HEK293 (cell line): ENCODE measurements around the gene MLLT10.

Experiments
- CTCF ChIA-PET: fragments of 350-600 bp; formaldehyde crosslinking; extraction: SDS; loops from one replicate; lab custom pipeline; 2021; ENCODE audit warnings: antibody characterized with exemption; lab: Yijun Ruan, JAX
- POLR2A ChIA-PET: fragments of 300-600 bp; formaldehyde crosslinking; extraction: SDS; loops from one replicate; lab custom pipeline; 2020; ENCODE audit warnings: antibody characterized with exemption, inconsistent platforms; lab: Yijun Ruan, JAX
- H3K27ac ChIP-seq: fragments of 200-500 bp; sonication (Bioruptor generic); 2 replicates; pipeline ENCODE4 v1.5.1; 2014; ENCODE audit warnings: low read depth, low read length, control low read depth, inconsistent platforms; ENCODE audit errors: extremely low read depth
- H3K36me3 ChIP-seq, 2 experiments: fragments of 200-500 bp in 1 of 2; sonication (Bioruptor generic) in 1 of 2; 1 replicate in 1 of 2; 2 replicates in 1 of 2; pipeline ENCODE4 v1.5.1; 2014 to 2017; ENCODE audit warnings: inconsistent platforms in 2 of 2, low read length in 2 of 2; ENCODE audit not compliant: control insufficient read depth in 2 of 2, insufficient read depth in 1 of 2
- H3K4me1 ChIP-seq: fragments of 200-500 bp; sonication (Bioruptor generic); 2 replicates; pipeline ENCODE4 v1.5.1; 2014; ENCODE audit warnings: mild to moderate bottlenecking, low read length, inconsistent platforms; ENCODE audit not compliant: control insufficient read depth, insufficient read depth
- H3K4me3 ChIP-seq: 2 replicates; pipeline ENCODE4 v1.5.1; 2011; ENCODE audit warnings: low read depth, mild to moderate bottlenecking, control low read depth, low read length, moderate library complexity
- H3K9me3 ChIP-seq: fragments of 200-500 bp; sonication (Bioruptor generic); 2 replicates; pipeline ENCODE4 v1.5.1; 2014; ENCODE audit warnings: low read depth, low read length, inconsistent platforms; ENCODE audit not compliant: control insufficient read depth, insufficient read depth
- IKZF3 ChIP-seq: fragments of 450-650 bp; IDR thresholded peaks from 2 replicates; pipeline ENCODE4 v1.5.0; 2018; ENCODE audit warnings: missing biosample characterization, mild to moderate bottlenecking, missing genetic modification characterization, moderate library complexity
- PRDM1 ChIP-seq: fragments of 450-650 bp; formaldehyde crosslinking; IDR thresholded peaks from 2 replicates; pipeline ENCODE4; 2016; ENCODE audit warnings: missing biosample characterization, missing genetic modification characterization
- YY1 ChIP-seq: fragments of 450-650 bp; formaldehyde crosslinking; IDR thresholded peaks from 2 replicates; pipeline ENCODE4 v1.5.1; 2018; ENCODE audit warnings: missing biosample characterization, missing genetic modification characterization
- ZBTB1 ChIP-seq: fragments of 450-650 bp; formaldehyde crosslinking; IDR thresholded peaks from 2 replicates; pipeline ENCODE4 v1.5.1; 2016; ENCODE audit warnings: missing biosample characterization, missing genetic modification characterization
- ZBTB17 ChIP-seq: fragments of 450-650 bp; formaldehyde crosslinking; IDR thresholded peaks from 2 replicates; pipeline ENCODE4 v1.5.1; 2016; ENCODE audit warnings: missing biosample characterization, missing genetic modification characterization
- ZBTB21 ChIP-seq: fragments of 450-650 bp; formaldehyde crosslinking; IDR thresholded peaks from 2 replicates; pipeline ENCODE4 v1.5.1; 2017; ENCODE audit warnings: missing biosample characterization, missing genetic modification characterization
- ZFP41 ChIP-seq: fragments of 450-650 bp; formaldehyde crosslinking; IDR thresholded peaks from 2 replicates; pipeline ENCODE4 v1.5.1; 2016; ENCODE audit warnings: missing biosample characterization, missing genetic modification characterization, borderline replicate concordance
- ZNF175 ChIP-seq: fragments of 450-650 bp; formaldehyde crosslinking; IDR thresholded peaks from 2 replicates; pipeline ENCODE4 v1.5.1; 2016; ENCODE audit warnings: missing biosample characterization, missing genetic modification characterization
- ZNF211 ChIP-seq: fragments of 450-650 bp; formaldehyde crosslinking; IDR thresholded peaks from 2 replicates; pipeline ENCODE4 v1.5.1; 2016; ENCODE audit warnings: low read depth, missing biosample characterization, missing genetic modification characterization
- ZNF214 ChIP-seq: fragments of 450-650 bp; formaldehyde crosslinking; IDR thresholded peaks from 2 replicates; pipeline ENCODE4 v1.5.1; 2017; ENCODE audit warnings: missing biosample characterization, mild to moderate bottlenecking, missing genetic modification characterization, borderline replicate concordance
- ZNF335 ChIP-seq: fragments of 450-650 bp; formaldehyde crosslinking; conservative IDR thresholded peaks from 2 replicates; pipeline ENCODE4 v1.5.1; 2016; ENCODE audit warnings: missing biosample characterization, missing genetic modification characterization
- ZNF354C ChIP-seq: fragments of 450-650 bp; formaldehyde crosslinking; IDR thresholded peaks from 2 replicates; pipeline ENCODE4 v1.5.1; 2016; ENCODE audit warnings: missing biosample characterization, missing genetic modification characterization, low read depth, borderline replicate concordance
- ZNF426 ChIP-seq: fragments of 450-650 bp; formaldehyde crosslinking; IDR thresholded peaks from 2 replicates; pipeline ENCODE4 v1.5.1; 2017; ENCODE audit warnings: missing biosample characterization, missing genetic modification characterization, mild to moderate bottlenecking, inconsistent platforms, moderate library complexity
- ZNF521 ChIP-seq: fragments of 450-650 bp; formaldehyde crosslinking; IDR thresholded peaks from 2 replicates; pipeline ENCODE4 v1.5.1; 2017; ENCODE audit warnings: missing biosample characterization, mild to moderate bottlenecking, missing genetic modification characterization
- ZNF558 ChIP-seq: fragments of 450-650 bp; formaldehyde crosslinking; IDR thresholded peaks from 2 replicates; pipeline ENCODE4 v1.5.1; 2016; ENCODE audit warnings: missing biosample characterization, missing genetic modification characterization
- ZNF658 ChIP-seq: fragments of 450-650 bp; formaldehyde crosslinking; IDR thresholded peaks from 2 replicates; pipeline ENCODE4; 2016; ENCODE audit warnings: missing biosample characterization, missing genetic modification characterization
- ZNF677 ChIP-seq: fragments of 450-650 bp; IDR thresholded peaks from 2 replicates; pipeline ENCODE4 v1.5.0; 2018; ENCODE audit warnings: missing biosample characterization, mild to moderate bottlenecking, missing genetic modification characterization, moderate library complexity
- ZNF701 ChIP-seq: fragments of 450-650 bp; formaldehyde crosslinking; IDR thresholded peaks from 2 replicates; pipeline ENCODE4 v1.5.1; 2016; ENCODE audit warnings: missing biosample characterization, missing genetic modification characterization
- TF ChIP-seq, protein P1 (sequence below): fragments of 450-650 bp; formaldehyde crosslinking; IDR thresholded peaks from 2 replicates; pipeline ENCODE4 v1.5.1; 2016; ENCODE audit warnings: missing biosample characterization, missing genetic modification characterization
- TF ChIP-seq, protein P2 (sequence below): fragments of 450-650 bp; formaldehyde crosslinking; IDR thresholded peaks from 2 replicates; pipeline ENCODE4 v1.5.1; 2016; ENCODE audit warnings: missing biosample characterization, missing genetic modification characterization
- TF ChIP-seq, protein P3 (sequence below): fragments of 450-650 bp; formaldehyde crosslinking; IDR thresholded peaks from 2 replicates; pipeline ENCODE4; 2016; ENCODE audit warnings: missing biosample characterization, missing genetic modification characterization
- TF ChIP-seq, protein P4 (sequence below): fragments of 450-650 bp; IDR thresholded peaks from 2 replicates; pipeline ENCODE4 v1.5.1; 2018; ENCODE audit warnings: missing biosample characterization, mild to moderate bottlenecking, missing genetic modification characterization
- TF ChIP-seq, protein P5 (sequence below): sonication (generic); formaldehyde crosslinking; IDR thresholded peaks from 2 replicates; pipeline ENCODE4 v1.8.1; 2022; ENCODE audit warnings: mild to moderate bottlenecking, moderate library complexity, missing genetic modification reagents
- TF ChIP-seq, protein P6 (sequence below): fragments of 450-650 bp; formaldehyde crosslinking; IDR thresholded peaks from 2 replicates; pipeline ENCODE4 v1.5.1; 2017; ENCODE audit warnings: missing biosample characterization, missing genetic modification characterization

MLLT10 gene

DNA sequence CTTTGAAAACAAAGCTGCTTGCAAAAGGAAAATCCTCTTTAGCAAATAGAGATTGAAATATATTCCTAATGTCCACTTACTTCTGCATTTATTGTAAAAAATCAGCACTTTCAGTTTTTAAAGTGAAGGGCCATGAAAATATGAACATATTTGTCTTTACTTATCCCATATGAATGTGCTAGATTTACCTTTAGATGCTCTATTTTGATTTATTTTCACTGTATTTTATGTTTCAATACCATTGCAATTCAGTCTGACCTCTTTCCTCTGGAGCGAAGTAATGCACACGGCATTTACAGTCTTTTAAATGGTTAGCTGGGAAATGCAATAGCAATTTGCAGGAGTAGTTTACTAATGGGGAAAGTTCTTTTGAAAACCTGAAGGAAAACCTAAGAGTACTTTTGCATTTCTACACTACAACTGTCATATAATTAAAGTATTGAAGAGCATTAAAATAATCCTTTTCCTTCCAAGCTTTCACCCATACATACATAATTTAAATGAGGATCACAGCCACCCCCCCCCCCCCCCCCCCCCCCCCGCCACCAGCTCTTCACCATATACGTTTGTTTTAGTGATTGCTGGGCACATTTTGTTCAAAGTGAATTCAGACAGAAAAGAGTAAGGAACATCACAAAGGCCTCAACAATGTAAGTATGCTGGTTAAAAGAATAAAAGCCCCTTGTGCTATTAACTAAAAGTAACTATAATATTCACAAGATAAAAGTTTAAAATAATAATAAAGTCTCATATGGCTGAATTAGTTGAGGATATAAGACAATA lies 12.1 kb upstream of the MLLT10 start:
- Histone ChIP-seq H3K36me3 (no peaks in the 10 kb centered on the region), H3K4me3 (no peak overlapping the region), H3K4me1 (peaks cover 23% of the 10 kb centered on the region), H3K9me3 (no peaks in the 10 kb centered on the region), H3K27ac (no peak overlapping the region)
- TF ChIP-seq ZNF521 (tag by site-specific recombination) (no peak), ZNF175 (tag by site-specific recombination) (no peak), ZNF214 (no peak), ZNF211 (tag by site-specific recombination) (no peak), ZBTB17 (tag by site-specific recombination) (no peak), ZNF558 (tag by site-specific recombination) (no peak), ZNF335 (tag by site-specific recombination) (no peak), ZBTB21 (no peak), PRDM1 (0 out of 2 replicates have a peak, but pooled peaks have one; percentile 4), ZNF426 (no peak), IKZF3 (tag by site-specific recombination) (0 out of 2 replicates have a peak, but pooled peaks have one; percentile 15), ZNF354C (tag by site-specific recombination) (no peak), YY1 (tag by site-specific recombination) (no peak), ZNF701 (tag by site-specific recombination) (no peak), ZNF658 (tag by site-specific recombination) (no peak), ZBTB1 (tag by site-specific recombination) (no peak), ZNF677 (tag by site-specific recombination) (no peak), ZFP41 (tag by site-specific recombination) (no peak)
- TF ChIP-seq, protein P1, sequence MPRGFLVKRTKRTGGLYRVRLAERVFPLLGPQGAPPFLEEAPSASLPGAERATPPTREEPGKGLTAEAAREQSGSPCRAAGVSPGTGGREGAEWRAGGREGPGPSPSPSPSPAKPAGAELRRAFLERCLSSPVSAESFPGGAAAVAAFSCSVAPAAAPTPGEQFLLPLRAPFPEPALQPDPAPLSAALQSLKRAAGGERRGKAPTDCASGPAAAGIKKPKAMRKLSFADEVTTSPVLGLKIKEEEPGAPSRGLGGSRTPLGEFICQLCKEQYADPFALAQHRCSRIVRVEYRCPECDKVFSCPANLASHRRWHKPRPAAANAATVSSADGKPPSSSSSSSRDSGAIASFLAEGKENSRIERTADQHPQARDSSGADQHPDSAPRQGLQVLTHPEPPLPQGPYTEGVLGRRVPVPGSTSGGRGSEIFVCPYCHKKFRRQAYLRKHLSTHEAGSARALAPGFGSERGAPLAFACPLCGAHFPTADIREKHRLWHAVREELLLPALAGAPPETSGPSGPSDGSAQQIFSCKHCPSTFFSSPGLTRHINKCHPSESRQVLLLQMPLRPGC (tag by site-specific recombination) = no peak
- TF ChIP-seq, protein P2, sequence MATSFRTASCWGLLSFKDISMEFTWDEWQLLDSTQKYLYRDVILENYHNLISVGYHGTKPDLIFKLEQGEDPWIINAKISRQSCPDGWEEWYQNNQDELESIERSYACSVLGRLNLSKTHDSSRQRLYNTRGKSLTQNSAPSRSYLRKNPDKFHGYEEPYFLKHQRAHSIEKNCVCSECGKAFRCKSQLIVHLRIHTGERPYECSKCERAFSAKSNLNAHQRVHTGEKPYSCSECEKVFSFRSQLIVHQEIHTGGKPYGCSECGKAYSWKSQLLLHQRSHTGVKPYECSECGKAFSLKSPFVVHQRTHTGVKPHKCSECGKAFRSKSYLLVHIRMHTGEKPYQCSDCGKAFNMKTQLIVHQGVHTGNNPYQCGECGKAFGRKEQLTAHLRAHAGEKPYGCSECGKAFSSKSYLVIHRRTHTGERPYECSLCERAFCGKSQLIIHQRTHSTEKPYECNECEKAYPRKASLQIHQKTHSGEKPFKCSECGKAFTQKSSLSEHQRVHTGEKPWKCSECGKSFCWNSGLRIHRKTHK (tag by site-specific recombination) = no peak
- TF ChIP-seq, protein P3, sequence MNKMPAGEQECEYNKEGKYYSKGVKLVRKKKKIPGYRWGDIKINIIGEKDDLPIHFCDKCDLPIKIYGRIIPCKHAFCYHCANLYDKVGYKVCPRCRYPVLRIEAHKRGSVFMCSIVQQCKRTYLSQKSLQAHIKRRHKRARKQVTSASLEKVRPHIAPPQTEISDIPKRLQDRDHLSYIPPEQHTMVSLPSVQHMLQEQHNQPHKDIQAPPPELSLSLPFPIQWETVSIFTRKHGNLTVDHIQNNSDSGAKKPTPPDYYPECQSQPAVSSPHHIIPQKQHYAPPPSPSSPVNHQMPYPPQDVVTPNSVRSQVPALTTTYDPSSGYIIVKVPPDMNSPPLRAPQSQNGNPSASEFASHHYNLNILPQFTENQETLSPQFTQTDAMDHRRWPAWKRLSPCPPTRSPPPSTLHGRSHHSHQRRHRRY (tag by site-specific recombination) = no peak
- TF ChIP-seq, protein P4, sequence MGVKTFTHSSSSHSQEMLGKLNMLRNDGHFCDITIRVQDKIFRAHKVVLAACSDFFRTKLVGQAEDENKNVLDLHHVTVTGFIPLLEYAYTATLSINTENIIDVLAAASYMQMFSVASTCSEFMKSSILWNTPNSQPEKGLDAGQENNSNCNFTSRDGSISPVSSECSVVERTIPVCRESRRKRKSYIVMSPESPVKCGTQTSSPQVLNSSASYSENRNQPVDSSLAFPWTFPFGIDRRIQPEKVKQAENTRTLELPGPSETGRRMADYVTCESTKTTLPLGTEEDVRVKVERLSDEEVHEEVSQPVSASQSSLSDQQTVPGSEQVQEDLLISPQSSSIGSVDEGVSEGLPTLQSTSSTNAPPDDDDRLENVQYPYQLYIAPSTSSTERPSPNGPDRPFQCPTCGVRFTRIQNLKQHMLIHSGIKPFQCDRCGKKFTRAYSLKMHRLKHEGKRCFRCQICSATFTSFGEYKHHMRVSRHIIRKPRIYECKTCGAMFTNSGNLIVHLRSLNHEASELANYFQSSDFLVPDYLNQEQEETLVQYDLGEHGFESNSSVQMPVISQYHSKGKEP (tag by site-specific recombination) = peak; percentile 90
- TF ChIP-seq, protein P5, sequence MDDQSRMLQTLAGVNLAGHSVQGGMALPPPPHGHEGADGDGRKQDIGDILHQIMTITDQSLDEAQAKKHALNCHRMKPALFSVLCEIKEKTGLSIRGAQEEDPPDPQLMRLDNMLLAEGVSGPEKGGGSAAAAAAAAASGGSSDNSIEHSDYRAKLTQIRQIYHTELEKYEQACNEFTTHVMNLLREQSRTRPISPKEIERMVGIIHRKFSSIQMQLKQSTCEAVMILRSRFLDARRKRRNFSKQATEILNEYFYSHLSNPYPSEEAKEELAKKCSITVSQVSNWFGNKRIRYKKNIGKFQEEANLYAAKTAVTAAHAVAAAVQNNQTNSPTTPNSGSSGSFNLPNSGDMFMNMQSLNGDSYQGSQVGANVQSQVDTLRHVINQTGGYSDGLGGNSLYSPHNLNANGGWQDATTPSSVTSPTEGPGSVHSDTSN (CRISPR knock-in tag) = no peak
- TF ChIP-seq, protein P6, sequence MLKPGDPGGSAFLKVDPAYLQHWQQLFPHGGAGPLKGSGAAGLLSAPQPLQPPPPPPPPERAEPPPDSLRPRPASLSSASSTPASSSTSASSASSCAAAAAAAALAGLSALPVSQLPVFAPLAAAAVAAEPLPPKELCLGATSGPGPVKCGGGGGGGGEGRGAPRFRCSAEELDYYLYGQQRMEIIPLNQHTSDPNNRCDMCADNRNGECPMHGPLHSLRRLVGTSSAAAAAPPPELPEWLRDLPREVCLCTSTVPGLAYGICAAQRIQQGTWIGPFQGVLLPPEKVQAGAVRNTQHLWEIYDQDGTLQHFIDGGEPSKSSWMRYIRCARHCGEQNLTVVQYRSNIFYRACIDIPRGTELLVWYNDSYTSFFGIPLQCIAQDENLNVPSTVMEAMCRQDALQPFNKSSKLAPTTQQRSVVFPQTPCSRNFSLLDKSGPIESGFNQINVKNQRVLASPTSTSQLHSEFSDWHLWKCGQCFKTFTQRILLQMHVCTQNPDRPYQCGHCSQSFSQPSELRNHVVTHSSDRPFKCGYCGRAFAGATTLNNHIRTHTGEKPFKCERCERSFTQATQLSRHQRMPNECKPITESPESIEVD (tag by site-specific recombination) = peak; percentile 40; the same call in 1 of the 2 replicates
- CTCF ChIA-PET = interaction anchor here (0.7 to 1.2 kb wide), 8 partner anchors 11 to 243 kb away, joined by 3 to 4 read pairs (median 3); no protein-coding TSS in a partner anchor
- POLR2A ChIA-PET = interaction anchor here (1.0 kb wide), 1 partner anchor 25 kb away, joined by 5 read pairs; no protein-coding TSS in a partner anchor
